GM12891 (cell line): ENCODE measurements around the gene BICD2.

Source experiments
- PAX5 ChIP-seq: IDR thresholded peaks from 2 replicates; pipeline ENCODE4 v1.6.1; 2011; ENCODE audit warnings: low read length, moderate library complexity, mild to moderate bottlenecking; ENCODE audit not compliant: insufficient read depth, severe bottlenecking
- POLR2A ChIP-seq: IDR thresholded peaks from 2 replicates; pipeline ENCODE4 v1.6.1; 2011; ENCODE audit warnings: low read depth, low read length, control low read depth
- POLR2AphosphoS5 ChIP-seq: IDR thresholded peaks from 2 replicates; pipeline ENCODE4 v1.6.1; 2011; ENCODE audit warnings: low read depth, low read length, control low read depth
- SPI1 ChIP-seq: IDR thresholded peaks from 2 replicates; pipeline ENCODE4 v1.6.1; 2011; ENCODE audit warnings: low read depth, low read length, control low read depth
- TAF1 ChIP-seq: IDR thresholded peaks from 2 replicates; pipeline ENCODE4 v1.6.1; 2011; ENCODE audit warnings: low read depth, low read length, control low read depth

- TF ChIP-seq POLR2A (no peak), POLR2AphosphoS5 (no peak), PAX5 (no peak), TAF1 (no peak), SPI1 (no peak)
Measured at GRCh38 chr9:92696619-92697018, 68.0 kb downstream of the BICD2 start.
